ENCODE results near the gene HAVCR1. TPM values are rescaled to one million over a fixed set of nuclear protein-coding genes. Genes with fewer than 3 reads are reported as not detected.

The HAVCR1 gene
- total and polyA plus RNA-seq, 7 donors, result 0.01 to 0.77 TPM; not detected in 5

DNA sequence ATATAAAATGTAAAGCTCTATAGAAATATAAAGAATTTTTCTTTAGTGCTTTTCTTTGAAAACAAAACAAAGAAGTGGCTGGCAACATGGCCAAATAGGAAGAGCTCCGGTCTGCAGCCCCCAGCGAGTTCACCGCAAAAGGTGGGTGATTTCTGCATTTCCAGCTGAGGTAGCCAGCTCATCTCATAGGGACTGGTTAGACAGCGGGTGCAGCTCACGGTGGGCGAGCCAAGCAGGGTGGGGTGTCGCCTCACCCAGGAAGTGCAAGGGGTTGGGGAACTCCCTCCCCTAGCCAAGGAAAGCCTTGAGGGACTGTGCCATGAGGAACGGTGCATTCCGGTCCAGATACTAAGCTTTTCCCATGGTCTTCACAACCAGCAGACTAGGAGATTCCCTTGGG, 74.9 kb downstream of the HAVCR1 start:
- H3K9me3 ChIP-seq, result no peaks in the 10 kb centered on the region
- H3K27ac ChIP-seq, result no peak overlapping the region
- ATAC-seq (no peak), DNase-seq (no peak)
- intact Hi-C loops (cut with DNase I), result no loop called here
- TF ChIP-seq, protein P1, sequence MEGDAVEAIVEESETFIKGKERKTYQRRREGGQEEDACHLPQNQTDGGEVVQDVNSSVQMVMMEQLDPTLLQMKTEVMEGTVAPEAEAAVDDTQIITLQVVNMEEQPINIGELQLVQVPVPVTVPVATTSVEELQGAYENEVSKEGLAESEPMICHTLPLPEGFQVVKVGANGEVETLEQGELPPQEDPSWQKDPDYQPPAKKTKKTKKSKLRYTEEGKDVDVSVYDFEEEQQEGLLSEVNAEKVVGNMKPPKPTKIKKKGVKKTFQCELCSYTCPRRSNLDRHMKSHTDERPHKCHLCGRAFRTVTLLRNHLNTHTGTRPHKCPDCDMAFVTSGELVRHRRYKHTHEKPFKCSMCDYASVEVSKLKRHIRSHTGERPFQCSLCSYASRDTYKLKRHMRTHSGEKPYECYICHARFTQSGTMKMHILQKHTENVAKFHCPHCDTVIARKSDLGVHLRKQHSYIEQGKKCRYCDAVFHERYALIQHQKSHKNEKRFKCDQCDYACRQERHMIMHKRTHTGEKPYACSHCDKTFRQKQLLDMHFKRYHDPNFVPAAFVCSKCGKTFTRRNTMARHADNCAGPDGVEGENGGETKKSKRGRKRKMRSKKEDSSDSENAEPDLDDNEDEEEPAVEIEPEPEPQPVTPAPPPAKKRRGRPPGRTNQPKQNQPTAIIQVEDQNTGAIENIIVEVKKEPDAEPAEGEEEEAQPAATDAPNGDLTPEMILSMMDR (IDR thresholded peaks at IDR 0.05), result no peak
- no peaks in the 10 kb centered on the region for H3K27me3 ChIP-seq (ENCODE audit: insufficient read depth in 3 of 3, low read length in 2 of 3)
- no peaks in the 10 kb centered on the region for H3K36me3 ChIP-seq (ENCODE audit: insufficient read depth in 1 of 2, low read depth in 1 of 2)
- no peaks in the 10 kb centered on the region for H3K4me1 ChIP-seq
- no peak overlapping the region for H3K4me3 ChIP-seq
- 87 to 93% (median 90%) methylated on average over 9 of the region's 9 CpGs for WGBS, 3 donors

DNA sequence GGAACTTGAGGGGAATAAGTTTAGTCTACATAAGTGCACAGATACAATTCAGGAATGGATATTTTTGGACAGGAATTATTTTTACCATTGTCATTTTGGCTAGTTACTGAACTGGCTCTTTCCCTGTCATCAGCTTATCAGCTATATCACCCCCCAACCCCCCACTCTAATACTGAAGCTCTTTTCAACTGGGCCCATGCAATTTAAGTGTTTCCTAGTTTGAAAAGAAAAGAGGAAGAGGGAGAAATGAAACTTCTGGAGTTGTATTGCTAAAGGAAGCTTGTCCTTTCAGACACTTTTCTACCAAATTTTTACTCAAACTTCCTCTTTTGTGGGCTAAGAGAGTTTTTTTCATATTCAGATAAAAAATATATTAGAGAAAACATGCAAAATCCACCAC, 77.4 kb downstream of the HAVCR1 start:
- intact Hi-C loops (cut with DNase I), result no loop called here
- TF ChIP-seq, protein P1 (IDR thresholded peaks at IDR 0.05), result no peak
- Histone ChIP-seq H3K36me3 (ENCODE audit: insufficient read depth in 1 of 2, low read depth in 1 of 2) (no peaks in the 10 kb centered on the region), H3K4me3 (no peak overlapping the region), H3K4me1 (no peaks in the 10 kb centered on the region), H3K27ac (no peak overlapping the region), H3K27me3 (ENCODE audit: insufficient read depth in 3 of 3, low read length in 2 of 3) (no peaks in the 10 kb centered on the region), H3K9me3 (no peaks in the 10 kb centered on the region)
- ATAC-seq (no peak), DNase-seq (no peak)

Other genes starting within 250 kb of the HAVCR1 start
- gene PPP1R2B, start 208.8 kb downstream of the HAVCR1 start, total RNA-seq, result under 1 TPM in 2 of 4 donors, not detected in 2; 0.38 to 0.39 TPM
- under 1 TPM in 2 of 3 donors, not detected in 1; 0.05 to 0.09 TPM for gene PPP1R2B, start 208.8 kb downstream of the HAVCR1 start, polyA plus RNA-seq
- gene TIMD4, start 95.9 kb downstream of the HAVCR1 start, total RNA-seq, result under 1 TPM in 2 of 4 donors, not detected in 2; 0.16 to 0.21 TPM
- gene TIMD4, start 95.9 kb downstream of the HAVCR1 start, polyA plus RNA-seq, result under 1 TPM in 2 of 3 donors, not detected in 1; 0.03 to 0.08 TPM
- 1 to 10 TPM; 1.3 to 3.5 (median 1.5) TPM for gene HAVCR2, start 49.9 kb upstream of the HAVCR1 start, total RNA-seq
- 1 to 10 TPM in 1 of 3 donors, under 1 TPM in 2; 0.48 to 1.4 (median 0.90) TPM for gene HAVCR2, start 49.9 kb upstream of the HAVCR1 start, polyA plus RNA-seq
- gene MED7, start 83.7 kb upstream of the HAVCR1 start, total RNA-seq, result 10 to 100 TPM; 10.6 to 11.8 (median 11.3) TPM
- 10 to 100 TPM; 12.9 to 17.5 (median 16.5) TPM for gene MED7, start 83.7 kb upstream of the HAVCR1 start, polyA plus RNA-seq
- gene GARIN3, start 107.1 kb upstream of the HAVCR1 start, total RNA-seq, result not detected
- gene GARIN3, start 107.1 kb upstream of the HAVCR1 start, polyA plus RNA-seq, result not detected
- gene ITK, start 121.7 kb upstream of the HAVCR1 start, total RNA-seq, result 1 to 10 TPM in 1 of 4 donors, under 1 TPM in 3; 0.28 to 1.0 (median 0.33) TPM
- under 1 TPM; 0.04 to 0.18 (median 0.05) TPM for gene ITK, start 121.7 kb upstream of the HAVCR1 start, polyA plus RNA-seq
- 1 to 10 TPM; 4.9 to 8.3 (median 6.4) TPM for gene CYFIP2, start 207.0 kb upstream of the HAVCR1 start, total RNA-seq
- 1 to 10 TPM in 2 of 3 donors, under 1 TPM in 1; 0.61 to 4.8 (median 1.7) TPM for gene CYFIP2, start 207.0 kb upstream of the HAVCR1 start, polyA plus RNA-seq